PC-9 (cell line): Measurements from ENCODE around the gene NOP9.

ENCODE experiments used
- EZH2 ChIP-seq: fragments of 200-600 bp; sonication (generic); IDR thresholded peaks from 2 replicates; pipeline ENCODE4 v1.8.0; 2017; ENCODE audit warnings: antibody characterized with exemption, low read depth
- TF ChIP-seq, protein P1 (sequence below): fragments of 200-600 bp; sonication (generic); conservative IDR thresholded peaks from 2 replicates; pipeline ENCODE4 v1.6.1; 2017; ENCODE audit warnings: mixed run types, antibody characterized with exemption, mild to moderate bottlenecking, moderate library complexity

DNA sequence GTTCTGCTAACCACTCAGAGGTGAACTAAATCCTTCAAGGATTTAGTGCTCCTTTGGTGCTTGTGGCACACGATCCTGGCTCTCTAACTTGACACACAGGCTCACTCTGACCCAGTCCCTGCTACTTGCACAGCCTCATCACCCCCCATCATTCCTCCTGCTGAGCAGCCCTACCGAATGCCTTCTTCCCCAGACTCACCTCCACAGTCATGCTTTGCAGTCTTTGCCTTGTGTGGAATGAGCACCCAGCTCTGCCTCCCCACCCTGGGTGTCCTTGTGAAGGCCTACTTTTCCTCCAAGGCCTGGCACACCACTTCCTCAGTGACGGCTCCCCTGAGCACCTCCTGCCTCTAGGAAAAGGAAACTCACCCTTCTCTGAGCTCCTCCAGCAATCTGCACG is 49.3 kb upstream of the NOP9 start:
- TF ChIP-seq, protein P1, sequence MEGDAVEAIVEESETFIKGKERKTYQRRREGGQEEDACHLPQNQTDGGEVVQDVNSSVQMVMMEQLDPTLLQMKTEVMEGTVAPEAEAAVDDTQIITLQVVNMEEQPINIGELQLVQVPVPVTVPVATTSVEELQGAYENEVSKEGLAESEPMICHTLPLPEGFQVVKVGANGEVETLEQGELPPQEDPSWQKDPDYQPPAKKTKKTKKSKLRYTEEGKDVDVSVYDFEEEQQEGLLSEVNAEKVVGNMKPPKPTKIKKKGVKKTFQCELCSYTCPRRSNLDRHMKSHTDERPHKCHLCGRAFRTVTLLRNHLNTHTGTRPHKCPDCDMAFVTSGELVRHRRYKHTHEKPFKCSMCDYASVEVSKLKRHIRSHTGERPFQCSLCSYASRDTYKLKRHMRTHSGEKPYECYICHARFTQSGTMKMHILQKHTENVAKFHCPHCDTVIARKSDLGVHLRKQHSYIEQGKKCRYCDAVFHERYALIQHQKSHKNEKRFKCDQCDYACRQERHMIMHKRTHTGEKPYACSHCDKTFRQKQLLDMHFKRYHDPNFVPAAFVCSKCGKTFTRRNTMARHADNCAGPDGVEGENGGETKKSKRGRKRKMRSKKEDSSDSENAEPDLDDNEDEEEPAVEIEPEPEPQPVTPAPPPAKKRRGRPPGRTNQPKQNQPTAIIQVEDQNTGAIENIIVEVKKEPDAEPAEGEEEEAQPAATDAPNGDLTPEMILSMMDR, result no peak
- no peak for TF ChIP-seq EZH2
